ENCODE results near the gene LUC7L2.
"Not testable (repeated sequence)": the region's sequence is repeated elsewhere in the genome, so short reads cannot be mapped to it uniquely, and the experiment has no call there.

- TF ChIP-seq CTCF (optimal IDR thresholded peaks at IDR 0.05 in 1 of 3, IDR thresholded peaks at IDR 0.05 in 1 of 3, conservative IDR thresholded peaks at IDR 0.05 in 1 of 3; ENCODE audit: extremely low read depth in 1 of 3, insufficient read depth in 2 of 3, low read length in 3 of 3); EZH2 (IDR thresholded peaks at IDR 0.05; ENCODE audit: low read length): not testable (repeated sequence)
Observed at GRCh38 chr7:139468281-139468680, 108.6 kb downstream of the LUC7L2 start.
